A204.1 (cell line): ENCODE data around the gene CEP85L.

ENCODE experiments used
- FAIRE-seq: peaks from 2 replicates; lab custom pipeline; 2012; peaks lifted over from hg19 to GRCh38; lab: Jason Lieb, UNC

Gene CEP85L

DNA sequence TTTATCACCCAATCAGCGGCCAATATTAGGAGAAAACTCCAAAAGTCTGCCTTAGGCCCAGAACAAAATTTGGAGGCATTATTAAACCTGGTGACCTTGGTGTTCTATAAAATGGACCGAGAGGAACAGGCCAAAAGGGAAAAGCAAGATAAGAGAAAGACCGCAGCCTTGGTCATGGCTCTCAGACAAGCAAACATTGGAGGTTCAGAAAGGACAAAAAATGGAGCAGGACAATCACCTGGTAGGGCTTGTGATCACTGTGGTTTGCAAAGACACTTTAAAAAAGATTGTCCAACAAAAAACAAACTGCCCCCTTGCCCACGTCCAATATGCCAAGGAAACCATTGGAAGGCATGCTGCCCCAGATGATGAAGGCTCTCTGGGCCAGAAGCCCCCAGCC is 31.2 kb downstream of the CEP85L start:
- no peak for FAIRE-seq

DNA sequence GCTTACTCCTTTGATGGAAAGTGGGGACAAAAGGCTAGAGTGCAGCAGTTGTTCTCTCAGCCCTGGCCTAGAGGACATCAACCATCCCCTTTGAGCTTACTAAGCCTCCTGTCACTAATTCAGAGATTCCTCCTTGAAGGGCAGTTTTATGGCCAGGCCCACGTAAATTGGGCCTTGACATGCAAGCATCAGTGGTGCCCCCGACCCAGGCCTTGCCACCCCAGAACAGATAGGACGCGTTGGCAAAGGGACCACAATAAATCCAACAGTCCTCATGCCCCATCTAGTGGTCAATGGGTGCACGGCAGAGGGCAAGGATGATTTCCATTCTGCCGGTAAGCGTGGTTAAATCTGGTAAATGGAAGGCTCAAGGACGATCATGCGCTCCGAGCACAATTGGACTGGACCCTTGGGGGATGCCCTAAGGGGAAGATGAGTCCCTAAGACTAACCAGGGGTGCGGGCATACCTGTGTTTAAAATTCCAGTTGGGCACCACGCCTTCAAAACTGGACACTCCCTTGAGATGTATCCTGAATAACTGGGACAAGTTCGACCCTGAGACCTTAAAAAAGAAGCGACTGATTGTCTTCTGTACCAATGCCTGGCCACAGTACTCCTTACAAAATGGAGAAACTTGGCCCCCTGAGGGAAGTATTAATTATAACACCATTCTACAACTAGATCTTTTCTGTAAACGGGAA is 32.6 kb downstream of the CEP85L start:
- FAIRE-seq, result no peak

DNA sequence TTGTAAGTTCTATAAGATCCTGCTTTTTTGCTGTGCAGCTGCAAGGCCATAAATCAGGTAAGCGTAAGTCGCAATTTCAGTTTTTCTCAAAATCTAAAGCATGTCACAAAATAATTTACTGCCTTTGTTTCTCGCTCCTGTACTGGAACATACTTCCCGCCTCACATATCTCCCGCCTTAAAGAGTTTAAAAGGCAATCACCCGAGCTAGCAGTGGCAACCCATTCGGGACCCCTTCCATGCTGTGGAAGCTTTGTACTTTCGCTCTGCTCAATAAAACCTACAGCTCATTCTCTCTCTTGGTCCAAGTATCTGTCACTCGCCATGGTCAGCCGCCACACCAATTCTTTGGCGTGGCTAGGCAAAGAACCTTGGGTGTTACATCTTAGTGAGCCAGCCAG is 34.0 kb downstream of the CEP85L start:
- no peak for FAIRE-seq

DNA sequence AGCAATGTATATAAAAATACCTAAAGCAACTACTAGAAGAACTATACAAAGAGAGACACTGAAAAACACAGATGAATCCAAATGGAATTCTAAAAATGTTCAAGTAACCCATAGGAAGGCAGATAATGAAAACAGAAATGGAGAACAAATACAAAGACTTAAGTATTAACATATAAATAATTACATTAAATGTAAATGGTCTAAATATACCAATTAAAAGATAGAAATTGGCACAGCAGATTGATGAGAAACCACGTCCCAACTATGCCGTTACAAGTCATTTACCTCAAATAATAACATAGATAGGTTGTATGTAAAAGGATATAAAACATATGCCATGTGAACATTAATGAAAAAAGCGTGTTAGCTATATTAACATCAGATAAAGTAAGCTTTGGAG is 40.1 kb downstream of the CEP85L start:
- FAIRE-seq, result peak; percentile 11

DNA sequence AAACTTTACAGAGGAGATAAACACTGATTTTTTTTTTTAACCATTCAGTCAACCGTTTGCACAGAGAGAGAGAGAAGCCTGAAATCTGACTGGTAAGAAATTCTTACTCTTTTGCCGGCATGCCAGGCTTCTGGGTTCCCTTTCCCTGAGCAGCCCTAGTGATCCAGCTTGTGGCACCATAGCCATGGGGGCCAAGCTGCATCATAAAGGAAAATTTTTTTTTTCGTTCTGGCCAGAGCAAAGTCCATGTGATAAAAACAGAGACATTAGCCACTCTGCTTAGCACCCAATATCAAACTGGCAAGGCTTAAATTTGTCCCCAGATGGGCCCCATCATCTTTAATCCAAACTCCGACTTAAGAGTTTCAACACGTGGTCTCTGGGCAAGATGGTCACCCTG is 44.5 kb downstream of the CEP85L start:
- FAIRE-seq, result no peak

DNA sequence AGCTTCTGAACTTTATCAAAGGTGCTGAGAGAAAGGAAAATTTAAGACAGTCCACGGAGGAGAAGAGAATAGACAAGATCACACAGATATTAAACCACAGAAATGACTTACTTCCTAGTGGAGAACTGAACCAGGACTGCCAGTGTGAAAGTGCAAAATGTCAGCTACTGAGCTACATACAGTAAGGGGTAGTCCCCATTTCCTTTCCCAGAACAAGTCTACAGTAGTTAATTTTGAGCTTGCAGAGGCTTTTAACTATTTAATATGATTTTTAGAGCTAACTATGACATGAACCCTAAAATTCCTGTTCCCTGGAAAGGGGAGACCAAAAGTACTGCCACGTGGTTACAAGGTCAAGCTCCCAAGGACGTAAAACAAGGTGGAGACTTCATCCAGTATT is 45.1 kb downstream of the CEP85L start:
- no peak for FAIRE-seq

DNA sequence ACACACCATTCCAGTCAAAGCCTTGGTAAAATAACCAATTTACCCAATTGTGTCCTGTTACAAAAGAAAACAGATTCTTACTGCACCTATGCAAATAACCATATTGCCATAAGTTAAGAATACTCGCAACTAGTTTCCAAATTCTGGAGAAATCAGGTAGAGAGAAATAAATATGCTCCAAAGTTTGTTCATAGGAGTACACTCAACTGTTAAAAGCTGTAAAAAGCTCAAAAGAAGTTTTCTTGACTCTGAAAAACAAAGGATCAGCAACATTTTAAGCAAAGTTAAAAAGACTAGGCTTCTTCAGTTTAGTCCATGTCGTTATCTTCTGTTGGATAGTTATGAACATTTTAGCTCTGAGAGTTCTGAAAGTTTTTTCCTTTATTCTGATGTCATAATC is 48.0 kb downstream of the CEP85L start:
- FAIRE-seq, result no peak

DNA sequence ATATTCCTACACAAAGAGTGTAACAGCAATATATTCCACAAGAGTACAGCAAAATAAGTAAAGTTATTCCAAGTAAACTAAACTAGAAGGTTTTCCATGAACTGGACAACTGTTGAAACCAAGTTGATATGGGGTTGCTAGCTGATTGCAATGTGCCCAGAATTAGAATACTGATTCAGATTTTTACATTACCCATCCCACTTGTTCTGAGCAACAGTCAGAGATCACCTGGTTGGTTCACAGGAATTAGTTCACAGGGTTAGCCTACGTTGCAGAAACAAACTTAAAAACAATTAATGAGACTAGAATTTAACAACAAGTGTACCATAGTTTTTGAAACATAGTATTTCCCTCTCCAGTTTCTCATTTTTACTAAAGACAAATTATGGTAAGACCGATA is 49.1 kb downstream of the CEP85L start:
- FAIRE-seq, result no peak

DNA sequence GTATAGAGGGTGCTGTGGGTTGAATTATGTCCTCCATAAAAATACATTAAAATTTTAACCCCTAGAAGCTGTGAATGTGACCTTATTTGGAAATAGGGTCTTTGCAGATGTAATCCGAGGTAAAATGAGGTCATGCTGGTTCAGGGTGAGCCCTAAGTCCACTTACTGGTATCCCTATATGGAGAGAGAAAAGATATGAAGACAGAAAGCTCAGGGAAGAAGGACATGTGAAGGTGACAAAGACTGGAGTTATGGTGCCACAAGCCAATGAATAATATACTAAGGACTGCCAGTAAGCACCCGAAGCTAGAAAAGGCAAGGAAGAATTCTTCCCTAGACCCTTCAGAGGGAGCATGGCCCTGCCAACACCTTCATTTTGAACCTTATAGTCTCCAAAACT is 53.1 kb downstream of the CEP85L start:
- FAIRE-seq, result no peak

DNA sequence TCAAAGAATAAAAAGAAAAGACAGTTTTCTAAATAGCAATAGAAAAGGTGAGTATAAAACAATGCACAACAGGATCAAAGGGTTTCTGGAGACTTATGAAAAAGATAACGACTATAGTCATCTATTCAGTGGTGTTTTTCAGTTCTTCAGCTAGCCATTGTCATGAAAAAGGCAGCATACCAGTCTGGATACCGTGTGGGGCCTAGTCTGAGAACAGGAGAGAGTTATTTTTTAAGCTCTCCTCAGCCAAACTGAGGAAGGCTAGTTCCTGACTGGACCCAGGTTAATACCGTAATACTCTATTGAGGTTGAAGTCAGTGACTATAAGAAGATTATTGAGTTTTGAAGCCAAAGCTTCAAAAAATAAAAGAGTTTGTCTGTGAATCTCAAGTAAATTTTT is 53.8 kb downstream of the CEP85L start:
- no peak for FAIRE-seq

DNA sequence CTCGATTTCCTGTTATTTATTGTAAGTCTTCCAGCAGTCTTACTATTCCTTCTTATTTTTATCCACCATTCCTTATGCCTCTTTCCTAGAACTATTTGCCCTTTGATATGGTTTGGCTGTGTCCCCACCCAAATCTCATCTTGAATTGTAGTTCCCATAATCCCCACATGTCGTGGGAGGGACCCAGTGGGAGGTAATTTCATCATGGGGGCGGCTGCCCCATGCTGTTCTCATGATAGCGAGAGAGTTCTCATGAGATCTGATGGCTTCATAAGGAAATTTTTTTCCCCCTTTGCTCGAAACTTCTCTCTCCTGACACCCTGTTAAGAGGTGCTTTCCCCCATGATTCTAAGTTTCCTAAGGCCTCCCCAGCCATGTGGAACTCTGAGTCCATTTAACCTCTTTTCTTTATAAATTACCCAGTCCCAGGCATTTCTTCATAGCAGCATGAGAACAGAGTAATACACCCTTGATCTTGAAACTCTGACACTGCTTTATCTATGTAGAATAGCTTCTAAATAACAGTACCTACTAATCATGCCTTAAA is 54.5 kb downstream of the CEP85L start:
- FAIRE-seq, result no peak

DNA sequence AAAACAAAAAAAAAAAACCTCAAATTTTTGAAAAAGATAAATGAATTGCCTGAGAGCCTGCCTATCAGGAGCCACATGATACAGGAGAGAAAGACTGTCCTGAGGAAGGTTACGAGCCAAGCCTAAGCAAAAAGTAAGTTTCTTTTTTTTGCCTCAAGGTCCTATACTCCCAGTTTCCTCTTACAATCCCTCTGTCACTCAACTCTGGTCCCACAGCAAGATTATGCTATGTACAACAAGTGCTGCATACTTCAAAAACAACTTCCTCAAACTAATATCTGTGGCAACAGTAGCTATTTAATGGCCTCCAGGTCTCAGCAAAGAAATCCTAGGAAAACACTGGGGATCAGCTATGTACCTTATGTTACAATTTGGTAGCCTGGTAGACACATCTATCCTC is 56.5 kb downstream of the CEP85L start:
- FAIRE-seq, result no peak

DNA sequence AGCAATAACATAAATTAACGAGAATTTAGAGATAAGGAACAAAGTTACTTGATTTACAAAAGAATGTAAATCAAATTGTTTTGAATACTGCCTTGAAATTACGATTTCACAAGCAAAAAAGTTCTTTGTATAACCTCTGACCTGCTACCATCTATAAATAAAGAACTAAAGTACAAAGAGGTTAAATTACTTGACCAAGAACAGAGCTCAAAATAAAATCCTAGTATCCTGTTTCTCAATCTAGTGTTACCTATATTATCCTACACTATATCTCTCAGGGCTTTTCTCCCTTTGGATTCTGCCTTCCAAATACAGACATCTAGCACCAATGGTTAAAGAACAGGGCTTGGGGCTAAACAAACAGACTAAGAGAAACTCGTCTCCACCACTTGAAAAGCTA is 59.5 kb downstream of the CEP85L start:
- FAIRE-seq, result no peak

DNA sequence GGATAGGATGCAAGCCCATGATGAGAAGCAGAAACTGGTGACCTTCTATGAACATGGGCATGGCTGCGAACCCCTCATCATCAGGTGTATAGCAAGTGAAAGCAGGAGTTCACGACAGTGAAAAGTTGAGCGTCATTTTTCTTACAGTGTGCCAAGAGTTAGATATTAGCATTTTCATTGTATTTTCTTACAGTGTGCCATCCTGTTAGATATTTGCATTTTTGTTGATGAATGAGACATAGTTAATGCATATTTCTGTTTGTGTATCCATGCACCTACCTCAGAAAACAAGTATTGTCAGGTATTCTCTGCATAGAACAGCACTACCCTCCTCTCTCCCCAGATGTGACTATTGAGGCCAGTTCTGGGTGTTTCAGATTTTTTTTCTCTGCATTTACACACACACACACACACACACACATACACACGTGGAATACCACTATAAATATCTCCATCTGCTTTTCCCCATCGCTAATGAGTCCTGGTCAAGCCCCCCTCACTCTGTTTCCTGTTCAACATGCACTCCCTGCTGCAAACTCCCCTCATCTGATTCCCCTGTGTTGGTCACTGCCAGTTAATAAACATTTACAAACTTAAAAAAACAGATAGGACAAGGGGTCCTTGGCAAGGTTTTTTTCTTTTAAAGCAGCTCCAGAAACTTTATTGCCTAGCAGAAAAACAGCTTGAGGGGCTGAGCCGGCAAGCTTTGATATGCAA is 61.6 kb downstream of the CEP85L start:
- no peak for FAIRE-seq

DNA sequence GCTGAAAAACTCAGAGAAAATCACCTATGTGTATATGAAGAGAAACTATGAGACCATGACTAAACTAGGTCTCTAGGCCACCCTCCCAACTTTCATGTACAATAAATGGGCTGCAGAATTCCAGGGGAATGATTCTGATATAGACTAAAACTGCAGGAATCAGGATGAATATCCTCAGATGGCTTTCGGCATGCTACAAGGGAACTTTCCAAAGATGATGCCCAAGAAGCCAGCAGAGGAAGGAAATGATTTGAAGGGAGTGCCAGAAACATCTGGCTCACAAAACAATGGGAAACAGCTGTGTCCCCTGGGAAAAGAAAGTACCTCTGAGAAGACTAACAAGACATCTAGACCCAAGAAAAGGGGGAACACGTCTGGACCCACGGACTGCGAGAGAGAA is 62.2 kb downstream of the CEP85L start:
- no peak for FAIRE-seq

DNA sequence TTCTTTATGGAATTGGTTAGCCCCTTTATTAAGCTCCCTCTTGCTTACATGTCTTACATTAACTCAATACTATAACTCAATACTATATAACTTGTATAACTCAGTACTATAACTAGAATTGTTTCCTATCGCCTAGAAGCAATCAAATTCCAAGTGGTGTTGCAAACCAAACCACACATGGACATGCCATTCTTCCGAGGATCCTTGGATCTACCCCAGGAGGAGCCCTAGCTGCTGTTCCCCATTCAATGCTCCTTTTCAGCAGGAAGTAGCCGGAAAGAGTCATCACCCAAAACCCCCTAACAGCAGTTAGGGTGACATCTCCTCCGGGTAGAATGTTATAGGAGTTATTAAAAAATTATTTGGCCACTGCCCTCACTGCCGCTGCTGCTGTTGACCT is 62.8 kb downstream of the CEP85L start:
- FAIRE-seq, result no peak

DNA sequence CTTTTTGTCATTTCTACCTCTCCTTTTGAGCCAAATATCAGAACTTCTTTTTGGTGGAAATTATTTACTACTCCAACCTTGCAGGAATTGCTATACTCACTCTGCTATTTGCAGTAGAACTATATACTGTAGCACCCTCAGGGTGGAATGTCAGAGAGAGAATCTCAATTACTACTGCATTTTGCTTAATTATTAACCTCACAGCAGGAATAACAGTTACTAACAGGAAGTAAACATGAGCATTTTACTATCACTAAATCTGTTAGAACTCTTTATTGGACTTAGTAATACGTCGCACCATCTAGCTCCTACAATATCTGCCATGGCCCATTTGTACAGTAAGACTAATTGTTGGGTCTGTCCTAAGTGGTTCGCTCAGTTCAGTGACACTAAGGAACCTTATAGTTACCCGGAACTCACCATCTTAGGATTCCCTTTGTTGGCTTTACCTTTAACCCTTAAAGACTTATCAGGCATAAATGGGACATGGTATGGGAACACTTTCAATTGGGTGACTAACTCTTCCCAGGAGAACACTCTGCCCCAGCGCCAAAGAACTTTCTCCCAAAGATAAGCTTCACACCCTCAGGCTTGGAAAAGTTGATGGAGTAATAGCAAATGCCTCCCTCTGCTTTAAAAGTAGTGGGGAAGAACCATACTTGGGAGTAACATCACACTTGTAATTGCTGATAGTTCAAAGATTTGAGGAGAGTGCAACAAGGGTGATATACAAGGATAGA is 64.5 kb downstream of the CEP85L start:
- no peak for FAIRE-seq

DNA sequence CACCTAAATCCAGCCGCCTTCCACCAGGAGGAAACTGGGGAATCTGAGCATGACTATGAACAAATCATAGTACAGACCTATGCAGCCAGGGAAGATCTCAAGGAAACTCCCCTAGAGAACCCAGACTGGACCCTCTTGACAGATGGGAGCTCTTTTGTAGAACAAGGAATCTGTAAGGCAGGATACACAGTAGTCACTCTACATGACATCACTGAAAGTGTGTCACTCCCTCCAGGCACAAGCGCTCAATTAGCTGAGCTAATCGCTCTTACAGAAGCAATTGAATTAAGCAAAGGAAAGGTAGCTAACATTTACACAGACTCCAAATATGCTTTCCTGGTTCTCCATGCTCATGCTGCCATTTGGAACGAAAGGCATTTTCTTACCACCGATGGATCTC is 66.5 kb downstream of the CEP85L start:
- no peak for FAIRE-seq

DNA sequence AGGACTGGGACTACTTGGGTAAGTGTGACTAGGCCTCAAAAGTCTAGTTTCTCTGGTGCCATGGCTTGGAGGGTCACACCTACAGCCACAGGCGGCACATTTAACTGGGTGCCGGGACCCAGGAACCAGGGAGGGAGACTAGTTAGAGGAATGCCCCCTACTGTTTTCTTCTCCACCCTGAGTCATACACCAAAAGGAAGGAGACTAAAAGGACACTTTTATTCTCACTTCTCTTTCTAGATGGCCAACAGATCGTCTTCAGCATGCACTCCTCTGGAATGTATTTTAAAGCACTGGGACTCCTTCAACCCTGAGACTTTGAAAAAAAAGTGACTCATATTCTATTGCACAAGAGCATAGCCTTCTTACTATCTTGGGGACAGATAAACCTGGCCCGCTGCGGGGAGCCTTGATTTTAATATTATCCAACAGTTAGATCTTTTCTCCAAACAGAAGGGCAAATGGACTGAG is 69.9 kb downstream of the CEP85L start:
- FAIRE-seq, result no peak

DNA sequence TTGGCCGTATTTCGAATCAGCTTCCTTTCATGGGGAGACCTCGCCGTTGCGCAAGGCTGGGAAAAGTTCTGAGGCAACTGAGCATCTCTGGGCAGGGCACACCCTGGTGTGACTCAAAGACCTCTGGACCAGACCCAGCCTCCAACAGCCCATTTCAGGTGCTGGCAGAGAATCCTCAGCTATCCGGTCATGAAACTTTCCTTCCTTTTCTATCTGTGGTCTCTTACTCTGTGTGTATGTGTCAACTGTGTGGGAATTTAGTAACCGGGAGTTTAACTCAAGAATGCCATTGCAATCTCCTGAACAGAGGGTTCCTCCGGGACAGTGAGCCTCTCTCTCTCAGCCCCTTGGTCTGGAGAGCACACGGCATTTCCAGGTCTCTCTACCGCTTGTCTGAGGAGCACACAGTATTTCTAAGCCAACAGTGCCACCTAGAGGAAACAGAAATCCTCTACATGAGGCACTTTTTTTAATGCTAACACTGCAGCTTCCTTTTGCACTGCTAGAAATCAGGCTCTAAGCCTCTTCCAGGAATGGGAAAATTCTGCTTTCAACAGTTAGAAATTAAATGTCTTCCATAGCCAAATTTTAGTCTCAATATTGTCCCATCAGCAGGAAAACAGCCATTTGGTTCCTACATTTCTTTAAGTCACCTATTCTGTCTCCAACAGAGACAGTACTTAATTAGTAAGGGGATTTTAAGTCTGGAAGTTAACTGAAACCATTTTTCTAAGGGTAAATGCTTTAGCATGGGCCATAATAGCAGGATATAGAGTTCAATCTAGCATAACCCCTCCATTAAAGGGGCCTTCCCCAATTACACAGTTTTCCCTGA is 70.6 kb downstream of the CEP85L start:
- no peak for FAIRE-seq

DNA sequence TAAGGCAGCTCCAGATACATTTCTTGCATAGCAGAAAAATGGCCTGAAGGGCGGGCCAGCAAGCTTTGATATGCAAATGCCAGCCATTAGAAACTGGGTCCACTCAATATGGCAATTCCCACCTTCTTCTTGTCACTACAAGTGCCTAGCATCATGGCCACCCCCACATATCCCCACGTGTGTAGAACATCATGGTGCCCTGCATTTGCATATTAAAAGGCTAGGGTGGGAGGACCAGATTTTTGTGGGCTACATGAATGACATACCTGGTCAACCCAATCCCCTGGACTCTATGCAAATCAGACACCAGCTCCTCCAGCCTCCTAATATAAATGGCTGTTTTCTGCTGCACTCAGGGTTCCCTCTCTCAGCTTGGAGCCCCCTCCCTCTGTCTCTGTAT is 71.6 kb downstream of the CEP85L start:
- FAIRE-seq, result no peak

DNA sequence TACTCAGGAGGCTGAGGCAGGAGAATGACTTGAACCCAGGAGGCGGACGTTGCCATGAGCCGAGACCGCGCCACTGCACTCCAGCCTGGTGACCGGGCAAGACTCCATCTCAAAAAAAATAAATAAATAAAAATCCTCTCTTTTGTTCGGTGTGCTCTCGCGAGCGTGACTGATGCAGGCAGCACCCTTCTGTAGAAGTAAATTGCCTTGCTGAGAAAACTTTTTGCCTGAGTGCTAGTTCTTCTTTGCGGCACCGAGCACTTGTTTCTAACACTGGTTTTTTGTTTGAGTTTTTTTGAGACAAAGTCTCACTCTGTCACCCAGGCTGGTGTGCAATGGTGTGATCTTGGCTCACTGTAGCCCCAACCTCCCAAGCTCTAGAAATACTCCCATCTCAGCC is 72.8 kb downstream of the CEP85L start:
- no peak for FAIRE-seq
